HCT116 (cell line): ENCODE results near the gene AP3D1. TPM values are rescaled to one million over a fixed set of nuclear protein-coding genes. Genes with fewer than 3 reads are reported as not detected.

Experiments used
- ATAC-seq: fragments of 200-7000 bp; cut with Tn5 transposase; 2 replicates; pipeline ENCODE4 v1.9.1; 2020; ENCODE audit warnings: mild to moderate bottlenecking, moderate library complexity
- BruUV-seq: library from RNA; stranded (reverse); fragments of 400-500 nt; replicated peaks from 2 replicates; lab custom pipeline; 2021; lab: Mats Ljungman, UMichigan
- CTCF ChIA-PET: fragments of 300-600 bp; sonication (Branson Sonifier 250); formaldehyde crosslinking; loops from one replicate; lab custom pipeline; 2021; ENCODE audit warnings: antibody characterized with exemption; lab: Charles Lee
- POLR2A ChIA-PET: fragments of 300-600, 350-600 bp; sonication (Branson Sonifier 250); formaldehyde crosslinking; loops from one replicate; lab custom pipeline; 2021; ENCODE audit warnings: antibody characterized with exemption; lab: Charles Lee
- RAD21 ChIA-PET, 2 experiments: fragments of 300-600 bp; sonication (Branson Sonifier 250); formaldehyde crosslinking; loops; one replicate each; lab custom pipeline; 2023; ENCODE audit warnings: low total read pairs in 2 of 2; ENCODE audit not compliant: uncharacterized antibody in 2 of 2, unreplicated experiment in 2 of 2, low non-redundant PET in 1 of 2; lab: Charles Lee
- DNase-seq: peaks from one replicate; pipeline ENCODE4 v3.0.0-alpha.2; 2010; ENCODE audit warnings: low read depth, low spot score
- H2AFZ ChIP-seq: fragments of 200-600 bp; shearing (Covaris generic), sonication (generic); 2 replicates; pipeline ENCODE4 v1.6.1; 2017; ENCODE audit warnings: low read depth, mixed run types, mixed read lengths, antibody characterized with exemption, low read length; ENCODE audit not compliant: poor library complexity, severe bottlenecking
- H3K27ac ChIP-seq: 2 replicates; pipeline ENCODE4 v1.5.1; 2012; ENCODE audit warnings: low read depth, low read length
- H3K27me3 ChIP-seq: fragments of 200-600 bp; sonication (generic); 2 replicates; pipeline ENCODE4 v1.6.1; 2016; ENCODE audit warnings: mixed run types, low read length, mixed read lengths; ENCODE audit not compliant: insufficient read depth
- H3K36me3 ChIP-seq, 2 experiments: fragments of 200-500 bp in 1 of 2; fragments of 200-600 bp in 1 of 2; sonication (Bioruptor generic) in 1 of 2; sonication (generic) in 1 of 2; 2 replicates each; pipeline versions ENCODE4 v1.5.1 to v1.6.1; 2014 to 2016; ENCODE audit warnings: low read length in 2 of 2, inconsistent platforms in 1 of 2, mixed read lengths in 1 of 2, mixed run types in 1 of 2; ENCODE audit not compliant: insufficient read depth in 2 of 2, control insufficient read depth in 1 of 2
- H3K4me1 ChIP-seq, 2 experiments: fragments of 200-600 bp in 1 of 2; sonication (generic) in 1 of 2; 2 replicates each; pipeline versions ENCODE4 v1.5.1 to v1.6.1; 2012 to 2017; ENCODE audit warnings: low read length in 2 of 2, inconsistent platforms in 1 of 2, mild to moderate bottlenecking in 1 of 2, mixed read lengths in 1 of 2, mixed run types in 1 of 2, moderate library complexity in 1 of 2; ENCODE audit not compliant: insufficient read depth in 2 of 2, control insufficient read depth in 1 of 2
- H3K4me2 ChIP-seq: fragments of 200-600 bp; sonication (generic); 2 replicates; pipeline ENCODE4 v1.6.1; 2017; ENCODE audit warnings: mixed run types, low read length, mixed read lengths
- H3K4me3 ChIP-seq, 2 experiments: fragments of 200-600 bp in 1 of 2; sonication (generic) in 1 of 2; replicated peaks in 1 of 2; 2 replicates each; pipeline ENCODE4 v1.5.1; 2011 to 2016; ENCODE audit warnings: low read length in 2 of 2, control low read depth in 1 of 2, low read depth in 1 of 2, mild to moderate bottlenecking in 1 of 2, mixed read lengths in 1 of 2, mixed run types in 1 of 2
- H3K79me2 ChIP-seq: fragments of 200-600 bp; sonication (generic); 2 replicates; pipeline ENCODE4 v1.6.1; 2017; ENCODE audit warnings: mild to moderate bottlenecking, mixed run types, low read length, moderate library complexity, mixed read lengths; ENCODE audit not compliant: insufficient read depth
- H3K9ac ChIP-seq: fragments of 200-600 bp; sonication (generic); 2 replicates; pipeline ENCODE4 v1.6.1; 2016; ENCODE audit warnings: low read length, mixed read lengths
- H3K9me2 ChIP-seq: fragments of 200-600 bp; sonication (generic), shearing (Covaris generic); 2 replicates; pipeline ENCODE4 v1.6.1; 2017; ENCODE audit warnings: mixed run types, mild to moderate bottlenecking, moderate library complexity; ENCODE audit not compliant: insufficient read depth
- H3K9me3 ChIP-seq, 2 experiments: fragments of 200-500 bp in 1 of 2; fragments of 200-600 bp in 1 of 2; sonication (Bioruptor generic) in 1 of 2; sonication (generic) in 1 of 2; 2 replicates each; pipeline ENCODE4 v1.6.1; 2014 to 2017; ENCODE audit warnings: low read length in 2 of 2, mixed read lengths in 2 of 2, inconsistent platforms in 1 of 2, low read depth in 1 of 2, mild to moderate bottlenecking in 1 of 2, mixed run types in 1 of 2, moderate library complexity in 1 of 2; ENCODE audit not compliant: control insufficient read depth in 1 of 2, insufficient read depth in 1 of 2
- H4K20me1 ChIP-seq: fragments of 200-600 bp; sonication (generic), shearing (Covaris generic); 2 replicates; pipeline ENCODE4 v1.6.1; 2017; ENCODE audit warnings: mixed run types, mild to moderate bottlenecking, moderate library complexity; ENCODE audit not compliant: insufficient read depth
- JUND ChIP-seq: IDR thresholded peaks from 2 replicates; pipeline ENCODE4 v1.6.1; 2012
- POLR2A ChIP-seq: IDR thresholded peaks from 2 replicates; pipeline ENCODE4 v1.7.0; 2011; ENCODE audit warnings: borderline replicate concordance; ENCODE audit not compliant: insufficient read depth, insufficient read length; ENCODE audit errors: extremely low read depth
- SIN3A ChIP-seq: IDR thresholded peaks from 2 replicates; pipeline ENCODE4 v1.6.1; 2012; ENCODE audit warnings: low read depth
- ZNF274 ChIP-seq: fragments of 200-500 bp; sonication (Bioruptor generic); IDR thresholded peaks from 2 replicates; pipeline ENCODE4 v1.6.1; 2014; ENCODE audit warnings: mild to moderate bottlenecking, low read depth, low read length, inconsistent platforms
- intact Hi-C: fragments of 100-400 bp; cut with micrococcal nuclease; formaldehyde crosslinking; loops from 2 replicates; pipeline ENCODE4 v1.10.0; 2022
- total RNA-seq: library from RNA; stranded (reverse); gene quantifications from one replicate; pipeline ENCODE4 v1.2.1, GENCODE V29; 2021; ENCODE audit not compliant: unreplicated experiment
- TF ChIP-seq, protein P1 (sequence below), 3 experiments: fragments of 200-600 bp in 1 of 3; sonication (generic) in 1 of 3; IDR thresholded peaks in 2 of 3; conservative IDR thresholded peaks in 1 of 3; 2 replicates each; pipeline ENCODE4 v1.5.1; 2012 to 2017; ENCODE audit warnings: low read depth in 2 of 3, low read length in 2 of 3, antibody characterized with exemption in 1 of 3, borderline replicate concordance in 1 of 3, control low read depth in 1 of 3, mild to moderate bottlenecking in 1 of 3, mixed read lengths in 1 of 3, mixed run types in 1 of 3, moderate library complexity in 1 of 3; ENCODE audit not compliant: insufficient read depth in 1 of 3

Gene AP3D1
- total RNA-seq, 1 experiment from 2014 or later, result 137 TPM

- BruUV-seq, result no TSS peak
- Histone ChIP-seq H3K4me3 (no peak overlapping the region), H3K4me2 (no peak overlapping the region), H3K9ac (no peak overlapping the region), H3K79me2 (peaks cover 9% of the 10 kb centered on the region; the same call in 1 of the 2 replicates), H3K9me3 (no peaks in the 10 kb centered on the region; a peak in 1 of 4 replicates), H3K27me3 (no peaks in the 10 kb centered on the region), H3K27ac (no peak overlapping the region), H3K4me1 (no peaks in the 10 kb centered on the region), H4K20me1 (no peaks in the 10 kb centered on the region)
- ChIA-PET RAD21 (no interaction called here), CTCF (no interaction called here), POLR2A (no interaction called here)
- intact Hi-C loops, result no loop called here
- DNase-seq, result no peak
- TF ChIP-seq ZNF274 (no peak), JUND (no peak), SIN3A (no peak), POLR2A (no peak)
- TF ChIP-seq, protein P1, sequence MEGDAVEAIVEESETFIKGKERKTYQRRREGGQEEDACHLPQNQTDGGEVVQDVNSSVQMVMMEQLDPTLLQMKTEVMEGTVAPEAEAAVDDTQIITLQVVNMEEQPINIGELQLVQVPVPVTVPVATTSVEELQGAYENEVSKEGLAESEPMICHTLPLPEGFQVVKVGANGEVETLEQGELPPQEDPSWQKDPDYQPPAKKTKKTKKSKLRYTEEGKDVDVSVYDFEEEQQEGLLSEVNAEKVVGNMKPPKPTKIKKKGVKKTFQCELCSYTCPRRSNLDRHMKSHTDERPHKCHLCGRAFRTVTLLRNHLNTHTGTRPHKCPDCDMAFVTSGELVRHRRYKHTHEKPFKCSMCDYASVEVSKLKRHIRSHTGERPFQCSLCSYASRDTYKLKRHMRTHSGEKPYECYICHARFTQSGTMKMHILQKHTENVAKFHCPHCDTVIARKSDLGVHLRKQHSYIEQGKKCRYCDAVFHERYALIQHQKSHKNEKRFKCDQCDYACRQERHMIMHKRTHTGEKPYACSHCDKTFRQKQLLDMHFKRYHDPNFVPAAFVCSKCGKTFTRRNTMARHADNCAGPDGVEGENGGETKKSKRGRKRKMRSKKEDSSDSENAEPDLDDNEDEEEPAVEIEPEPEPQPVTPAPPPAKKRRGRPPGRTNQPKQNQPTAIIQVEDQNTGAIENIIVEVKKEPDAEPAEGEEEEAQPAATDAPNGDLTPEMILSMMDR (IDR thresholded peaks at IDR 0.05 in 2 of 3, conservative IDR thresholded peaks at IDR 0.05 in 1 of 3; ENCODE audit: borderline replicate concordance in 1 of 3, insufficient read depth in 1 of 3, low read depth in 2 of 3, low read length in 2 of 3), result no peak
- TF ChIP-seq, all 23 proteins: peak for 0
- H2AFZ ChIP-seq, result no peak overlapping the region
- H3K36me3 ChIP-seq, result peaks cover 38 to 55% of the 10 kb centered on the region in 2 experiments; a peak in 3 of 4 replicates
- no peak for ATAC-seq
- no peaks in the 10 kb centered on the region for H3K9me2 ChIP-seq
Measured at GRCh38 chr19:2109046-2109864, 42.1 kb downstream of the AP3D1 start.
